Effector CD4-positive, alpha-beta T cell (primary cell): ENCODE measurements around the gene IRF2BP2.
"Not testable (repeated sequence)": the region's sequence is repeated elsewhere in the genome, so short reads cannot be mapped to it uniquely, and the experiment has no call there.

Experiments
- DNase-seq: peaks from one replicate; pipeline ENCODE4 v3.0.0-alpha.2; 2020

Gene IRF2BP2

DNA sequence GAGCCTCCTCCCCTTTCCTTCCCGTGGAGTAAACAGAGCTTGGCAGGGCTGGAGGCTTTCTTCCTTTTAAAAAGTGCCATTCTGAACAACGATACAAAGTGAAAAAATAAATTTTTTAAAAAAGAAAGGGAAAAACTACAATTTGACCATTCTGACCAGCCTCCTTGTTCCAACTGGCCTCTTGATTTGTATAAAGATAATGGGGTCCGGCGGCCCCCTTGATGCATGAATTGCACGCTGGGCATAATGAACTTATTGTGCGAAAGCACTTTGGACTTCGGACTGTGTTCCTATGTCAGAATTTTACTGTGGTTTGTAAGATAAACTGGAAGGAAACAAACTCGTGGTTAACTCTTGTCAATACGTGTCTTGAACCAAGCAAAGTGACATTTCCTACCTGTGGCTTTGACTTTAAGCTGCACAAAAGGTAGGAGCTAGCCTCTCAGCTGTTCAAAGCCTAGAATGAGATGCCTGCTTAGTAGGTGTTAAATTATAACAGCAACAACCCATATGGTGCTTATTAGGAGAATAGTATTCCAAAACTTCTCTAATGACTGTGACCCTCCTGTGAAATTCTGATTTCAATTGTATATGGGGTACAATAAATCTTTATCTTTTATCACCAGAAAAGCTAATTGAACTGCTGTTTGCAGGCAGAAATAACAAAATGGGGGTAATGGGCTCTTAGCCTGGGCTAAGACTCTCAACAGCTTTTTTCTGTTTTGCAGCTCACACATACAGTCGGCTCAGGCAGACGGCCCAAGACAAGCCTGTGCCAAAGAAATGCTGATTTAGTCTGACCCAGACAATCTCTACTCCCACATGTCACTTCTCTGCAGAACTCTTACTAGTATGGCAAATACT lies 9.3 kb downstream of the IRF2BP2 start:
- no peak for DNase-seq

DNA sequence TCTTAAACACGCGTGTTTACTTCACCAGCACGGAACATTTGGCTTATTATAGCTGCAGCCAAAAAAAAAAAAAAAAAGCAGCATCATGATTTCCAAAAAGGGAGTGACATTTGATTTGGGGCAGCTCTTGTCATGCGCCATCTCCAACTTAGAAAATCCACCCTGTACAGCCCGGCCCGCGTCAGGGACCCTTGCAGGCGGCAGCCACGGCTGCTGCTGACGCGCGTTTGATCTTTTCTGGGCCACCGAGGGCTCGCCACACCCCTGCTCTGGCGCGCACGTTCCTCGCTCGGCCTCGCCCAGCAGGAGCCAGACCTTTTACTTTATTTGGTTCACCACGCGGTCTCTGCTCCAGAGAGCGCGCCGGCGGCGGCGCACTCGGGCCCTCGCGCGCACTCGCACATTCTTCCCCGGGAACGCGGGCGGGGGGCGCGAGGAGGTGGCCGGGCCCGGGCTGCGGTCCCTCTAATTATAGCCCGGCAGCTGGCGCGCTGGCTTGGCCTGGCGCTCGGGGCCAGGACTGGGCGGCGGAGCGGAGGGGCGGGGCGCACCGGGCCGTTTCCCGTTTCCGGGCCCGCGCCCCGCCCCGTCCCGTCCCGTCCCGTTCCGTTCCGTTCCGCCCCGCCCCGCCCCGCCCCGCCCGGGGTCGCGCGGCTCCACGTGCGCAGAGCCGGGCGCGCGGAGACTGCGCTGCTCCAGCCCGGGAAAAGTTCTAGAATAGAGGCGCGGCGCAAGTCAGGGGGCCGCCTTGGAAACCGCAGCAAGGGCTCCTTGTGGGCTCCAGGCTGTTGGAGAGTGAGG lies 10.2 kb downstream of the IRF2BP2 start:
- peak; percentile 74 for DNase-seq

DNA sequence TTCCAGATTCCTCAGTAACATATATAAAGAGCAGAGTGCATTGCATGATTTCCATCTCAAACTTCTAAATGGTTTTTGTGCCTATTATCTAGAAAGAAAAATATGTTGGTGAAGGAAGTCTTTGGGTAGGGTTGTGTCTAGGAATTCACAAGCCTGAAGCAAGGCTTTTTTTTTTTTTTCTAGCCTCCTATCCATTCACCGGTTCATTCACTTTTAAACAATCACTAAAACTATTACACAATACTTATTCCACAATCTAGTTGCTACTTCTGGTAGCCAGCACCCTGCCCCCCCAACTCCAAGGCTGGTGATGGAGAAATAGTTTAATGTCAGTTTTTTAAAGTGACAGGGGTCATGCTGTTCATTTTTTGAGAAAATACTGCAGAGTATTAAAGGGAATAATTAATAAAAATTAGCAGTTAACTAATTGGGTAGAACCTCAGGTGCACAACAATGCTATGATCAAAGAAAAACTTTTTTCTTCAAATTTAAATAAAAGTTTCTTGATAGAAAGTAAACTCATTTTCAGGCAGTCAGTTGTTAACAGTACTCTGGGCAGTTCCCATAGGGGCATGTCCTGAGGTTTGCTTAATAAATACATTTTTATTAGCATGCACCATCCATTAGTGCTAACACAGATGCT lies 10.9 kb downstream of the IRF2BP2 start:
- no peak for DNase-seq

DNA sequence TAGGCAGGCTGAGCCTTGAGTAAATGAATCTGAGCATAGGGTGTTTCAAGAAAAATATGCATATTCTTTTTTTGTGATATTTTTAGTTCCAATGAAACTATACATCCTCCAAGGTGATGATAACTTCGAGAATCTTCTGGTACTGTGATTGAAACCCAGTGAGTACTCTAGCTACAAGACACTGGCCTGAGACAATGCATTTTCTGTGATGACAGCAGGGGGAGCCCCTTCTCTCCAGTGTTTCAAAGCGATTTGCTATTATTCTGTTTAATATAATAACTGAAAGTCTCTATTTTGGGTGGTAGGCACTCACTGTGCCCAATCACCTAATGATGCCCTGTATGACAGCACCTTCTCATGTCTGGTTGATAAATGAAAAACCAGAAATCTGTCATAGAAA lies 12.1 kb downstream of the IRF2BP2 start:
- DNase-seq = peak; percentile 49

DNA sequence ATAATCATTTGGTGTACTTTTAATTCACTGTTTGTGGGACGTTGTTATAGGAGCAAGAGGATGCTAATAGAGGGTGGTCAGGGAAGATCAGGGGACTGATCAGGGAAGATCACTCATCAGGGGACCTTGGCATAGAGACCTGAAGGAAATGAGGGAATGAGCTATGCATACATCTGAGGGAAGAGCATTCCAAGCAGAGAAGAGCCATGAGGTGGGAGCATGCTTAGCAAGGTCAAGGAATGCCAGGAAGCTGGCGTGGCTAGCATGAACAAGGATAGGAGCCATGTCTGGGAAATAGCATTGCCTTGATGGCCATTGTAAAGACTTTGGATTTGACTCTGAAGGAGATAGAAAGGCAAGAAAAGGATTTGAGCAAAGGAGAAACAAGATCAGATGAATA lies 14.1 kb downstream of the IRF2BP2 start:
- DNase-seq = no peak

DNA sequence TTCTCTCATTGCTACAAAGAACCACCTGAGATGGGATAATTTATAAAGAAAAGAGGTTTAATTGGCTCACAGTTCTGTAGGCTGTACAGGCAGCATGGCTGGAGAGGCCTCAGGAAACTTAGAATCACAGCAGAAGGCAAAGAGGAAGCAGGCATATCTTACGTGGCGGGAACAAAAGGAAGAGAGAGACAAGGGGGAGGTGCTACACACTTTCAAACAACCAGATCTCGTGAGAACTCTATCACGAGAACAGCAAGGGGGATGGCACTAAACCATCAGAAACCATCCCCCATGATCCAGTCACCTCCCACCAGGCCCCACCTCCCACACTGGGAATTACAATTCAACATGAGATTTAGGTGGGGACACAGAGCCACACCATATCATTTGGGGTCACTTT lies 15.4 kb downstream of the IRF2BP2 start:
- not testable (repeated sequence) for DNase-seq

DNA sequence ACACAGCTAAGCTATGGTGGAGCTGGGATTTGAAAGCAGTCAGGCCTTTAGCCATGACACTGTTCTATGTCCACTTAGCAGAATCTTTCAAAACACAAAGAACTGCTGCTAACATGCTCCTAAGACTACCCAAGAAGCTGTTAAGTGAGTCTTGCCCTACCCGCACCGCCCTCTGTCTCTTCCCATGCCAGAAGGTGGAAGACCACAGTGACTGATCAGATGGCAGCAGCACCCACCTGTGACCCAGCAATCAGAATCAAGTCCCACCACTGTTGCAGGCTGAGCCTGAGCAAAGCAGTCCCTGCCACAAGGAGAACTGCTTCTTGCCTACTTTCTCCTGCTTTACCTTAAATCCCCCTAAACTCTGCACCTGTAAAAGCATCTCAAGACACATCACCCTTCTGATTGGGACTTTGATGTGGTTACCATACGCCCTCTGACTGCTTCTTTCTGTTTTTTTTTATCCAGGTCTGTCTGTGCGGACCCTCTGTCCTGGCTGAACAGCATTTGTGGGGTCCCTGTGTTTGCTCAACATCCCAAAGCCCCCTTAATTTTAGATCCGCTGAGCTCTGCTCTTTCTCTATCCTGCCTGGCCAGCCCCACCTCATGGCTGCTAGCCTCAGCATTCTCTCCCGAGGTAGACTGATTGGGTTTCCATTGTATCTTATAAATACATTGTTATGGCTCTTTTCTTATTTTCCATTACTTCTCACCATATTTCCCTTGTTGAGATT lies 16.0 kb downstream of the IRF2BP2 start:
- no peak for DNase-seq

DNA sequence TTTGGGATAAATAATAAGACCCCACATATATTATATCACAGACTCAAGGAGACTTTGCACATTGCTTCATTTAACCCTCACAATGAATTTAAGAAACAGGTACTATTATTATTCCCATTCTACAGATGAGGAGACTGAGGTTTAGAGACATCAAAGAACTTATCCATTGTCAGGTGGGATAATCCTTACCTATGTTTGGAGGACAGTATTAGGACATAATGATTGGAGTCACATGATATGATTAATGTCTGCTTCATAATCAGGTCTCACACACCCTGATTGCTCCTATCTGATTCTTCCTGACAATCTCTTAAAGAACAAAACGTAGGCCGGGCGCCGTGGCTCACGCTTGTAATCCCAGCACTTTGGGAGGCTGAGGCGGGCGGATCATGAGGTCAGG lies 16.9 kb downstream of the IRF2BP2 start:
- DNase-seq = no peak

DNA sequence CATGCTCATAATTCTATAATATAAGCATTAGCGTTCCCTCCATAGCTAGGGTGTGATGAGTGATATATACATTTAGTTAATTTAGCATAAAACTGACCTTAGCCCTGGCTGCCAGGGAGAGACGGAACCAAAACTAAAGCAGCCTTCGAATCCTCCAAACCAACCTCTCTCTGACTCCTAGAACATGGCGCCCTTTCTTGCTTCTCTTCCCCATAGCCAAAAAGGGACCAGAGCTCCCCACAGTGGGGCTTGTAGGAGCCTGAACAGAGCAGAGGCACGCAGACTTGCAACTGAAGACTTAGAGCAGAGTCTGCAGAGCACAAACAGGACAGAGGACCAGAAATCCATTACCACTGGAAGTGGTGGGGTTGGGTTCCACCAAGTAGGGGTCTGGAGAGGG lies 17.7 kb downstream of the IRF2BP2 start:
- DNase-seq = no peak

DNA sequence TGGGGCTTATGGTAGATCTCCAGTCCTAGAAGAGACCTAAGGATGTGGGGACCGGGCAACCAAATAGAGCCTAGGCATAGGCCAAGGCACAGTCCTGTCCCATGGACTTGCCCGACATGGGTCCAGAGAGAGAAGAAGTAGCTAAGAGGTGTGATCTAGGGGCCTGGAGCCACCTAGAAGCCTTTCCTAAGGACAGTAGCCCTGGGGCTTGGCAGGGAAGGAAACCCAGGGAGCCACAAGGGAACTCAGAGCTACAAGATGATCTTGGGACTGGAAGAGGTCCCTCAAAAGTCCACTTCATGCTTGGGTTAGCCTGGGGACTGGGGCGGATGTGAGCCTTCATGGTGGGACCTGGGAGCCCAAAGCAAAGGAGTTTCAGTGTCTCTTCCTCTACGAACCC lies 18.8 kb downstream of the IRF2BP2 start:
- no peak for DNase-seq

DNA sequence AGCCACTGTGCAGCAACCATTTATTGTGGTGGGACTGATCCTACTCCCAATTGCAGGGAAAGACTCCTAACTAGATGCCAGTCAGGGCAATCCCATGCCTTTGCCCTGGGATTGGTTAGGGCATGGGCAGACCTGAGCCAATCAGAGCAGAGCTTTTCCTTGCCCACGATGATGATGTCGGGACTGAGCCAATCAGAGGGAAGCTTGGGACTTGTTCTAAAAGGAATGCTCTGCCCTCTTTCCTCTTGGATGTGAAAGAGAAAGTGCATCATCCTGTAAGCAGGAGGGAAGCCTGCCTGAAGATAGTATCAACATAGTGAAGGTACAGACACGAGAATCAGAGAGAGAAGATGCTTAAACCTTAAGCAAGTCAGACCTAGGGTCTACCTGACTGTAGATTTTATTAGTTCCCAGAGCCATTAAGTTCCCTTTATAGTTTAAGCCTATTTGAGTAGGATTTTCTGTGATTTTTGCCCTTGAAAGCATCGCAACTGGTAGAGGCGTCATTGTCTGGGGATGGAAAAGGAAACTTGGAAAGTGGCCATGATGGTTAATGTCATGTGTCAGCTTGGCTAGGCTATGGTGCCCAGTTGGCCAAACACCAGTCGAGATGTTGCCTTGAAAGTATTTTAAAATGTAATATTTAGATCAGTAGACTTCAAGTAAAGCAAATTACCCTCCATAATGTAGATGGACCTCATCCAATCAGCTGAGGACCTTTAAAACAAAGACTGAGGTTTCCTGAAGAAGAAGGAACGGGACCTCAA lies 19.9 kb downstream of the IRF2BP2 start:
- no peak for DNase-seq

DNA sequence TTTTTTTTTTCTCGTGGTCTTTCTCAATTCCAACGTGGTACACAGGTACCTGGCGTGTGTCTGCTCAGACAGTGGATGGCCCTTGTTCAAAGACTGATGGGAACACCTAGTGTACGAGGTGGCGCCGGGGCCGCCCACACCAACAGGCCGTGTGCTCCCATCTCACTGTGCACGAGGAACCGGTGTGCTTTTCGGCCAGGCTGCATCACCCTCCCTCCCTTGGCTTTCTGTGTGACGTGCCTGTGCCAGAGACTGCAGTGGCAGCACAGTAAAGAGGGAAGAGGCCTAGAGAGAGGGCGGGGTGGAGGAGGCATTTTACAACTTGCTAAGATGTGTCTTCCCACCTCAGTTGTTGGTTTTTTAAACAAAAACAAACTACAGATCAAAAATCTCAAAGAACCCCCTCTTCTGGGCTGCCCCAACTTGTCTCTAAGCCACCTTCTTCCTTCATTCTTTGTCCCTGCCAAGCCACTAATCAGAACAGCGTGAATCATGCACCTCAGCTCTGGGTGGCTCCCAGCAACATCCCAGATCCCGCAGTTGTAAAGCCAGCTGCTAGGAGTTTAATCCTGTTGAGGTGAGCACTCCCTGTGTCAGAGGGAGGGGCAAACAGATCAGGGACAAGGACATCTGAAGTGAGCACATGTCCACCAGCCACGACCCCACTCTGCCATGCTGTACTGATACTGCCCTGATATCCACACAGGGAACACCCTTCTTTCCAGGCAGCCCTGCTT lies 20.7 kb downstream of the IRF2BP2 start:
- DNase-seq = no peak

DNA sequence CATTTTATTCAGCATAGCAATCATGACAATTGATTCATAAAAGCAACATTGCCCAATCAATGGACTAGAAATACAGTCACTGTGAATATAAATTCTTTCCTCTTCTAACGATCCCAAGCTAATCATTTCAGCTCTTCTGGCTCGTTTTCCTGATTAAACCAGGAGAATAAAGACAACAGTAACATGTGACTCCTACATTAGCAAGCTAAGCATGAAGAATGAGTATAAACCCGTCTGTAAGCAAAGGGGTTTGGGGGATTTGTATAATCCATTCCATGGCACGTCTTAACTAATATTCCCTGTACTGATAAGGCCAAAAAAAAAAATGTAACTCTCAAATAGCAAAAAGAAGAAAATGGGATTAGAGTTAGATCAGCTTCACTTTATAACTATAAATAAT lies 21.6 kb downstream of the IRF2BP2 start:
- DNase-seq = no peak

DNA sequence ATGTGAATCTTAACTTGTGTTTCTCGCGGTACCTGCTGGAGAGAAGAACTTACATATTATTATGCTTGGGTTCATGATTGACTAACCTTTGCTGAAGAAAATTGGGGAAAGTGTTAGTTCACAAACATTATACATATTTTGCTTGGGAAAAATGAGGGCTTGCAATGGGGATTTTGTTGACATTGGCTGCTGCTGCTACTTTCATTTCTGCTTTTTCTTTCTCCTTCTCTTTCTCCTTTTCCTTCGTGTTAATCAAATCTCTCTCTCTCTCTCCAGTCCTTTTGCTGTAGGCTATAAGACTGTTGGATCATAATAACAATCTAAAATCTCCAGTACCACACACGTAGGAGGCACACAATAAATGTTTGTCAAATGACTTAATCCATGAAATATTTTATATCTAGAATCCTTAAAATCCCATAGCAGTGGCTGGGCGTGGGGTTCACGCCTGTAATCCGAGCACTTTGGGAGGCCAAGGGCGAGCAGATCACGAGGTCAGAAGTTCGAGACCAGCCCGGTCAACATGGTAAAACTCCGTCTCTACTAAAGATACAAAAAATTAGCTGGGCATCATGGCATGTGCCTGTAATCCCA lies 23.0 kb downstream of the IRF2BP2 start:
- no peak for DNase-seq

DNA sequence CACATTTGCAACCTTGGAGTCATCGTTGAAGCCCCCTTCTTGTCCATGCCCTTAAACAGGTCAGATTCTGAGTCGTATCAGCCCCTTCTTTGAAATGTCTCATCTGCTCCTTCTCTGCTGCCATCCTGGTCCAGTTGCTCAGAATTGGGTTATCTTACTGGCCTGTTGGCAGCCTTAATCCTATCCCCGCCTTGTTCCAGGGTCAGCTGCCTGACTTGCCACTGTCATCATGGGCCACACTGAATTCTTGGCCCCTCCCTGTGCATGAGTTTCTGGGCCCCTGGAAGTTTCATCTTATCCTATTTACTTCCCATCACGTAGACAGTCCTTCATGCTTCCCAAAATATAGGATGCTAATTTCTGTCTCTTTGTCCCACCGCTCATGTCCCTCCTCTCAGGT lies 23.7 kb downstream of the IRF2BP2 start:
- DNase-seq = no peak

DNA sequence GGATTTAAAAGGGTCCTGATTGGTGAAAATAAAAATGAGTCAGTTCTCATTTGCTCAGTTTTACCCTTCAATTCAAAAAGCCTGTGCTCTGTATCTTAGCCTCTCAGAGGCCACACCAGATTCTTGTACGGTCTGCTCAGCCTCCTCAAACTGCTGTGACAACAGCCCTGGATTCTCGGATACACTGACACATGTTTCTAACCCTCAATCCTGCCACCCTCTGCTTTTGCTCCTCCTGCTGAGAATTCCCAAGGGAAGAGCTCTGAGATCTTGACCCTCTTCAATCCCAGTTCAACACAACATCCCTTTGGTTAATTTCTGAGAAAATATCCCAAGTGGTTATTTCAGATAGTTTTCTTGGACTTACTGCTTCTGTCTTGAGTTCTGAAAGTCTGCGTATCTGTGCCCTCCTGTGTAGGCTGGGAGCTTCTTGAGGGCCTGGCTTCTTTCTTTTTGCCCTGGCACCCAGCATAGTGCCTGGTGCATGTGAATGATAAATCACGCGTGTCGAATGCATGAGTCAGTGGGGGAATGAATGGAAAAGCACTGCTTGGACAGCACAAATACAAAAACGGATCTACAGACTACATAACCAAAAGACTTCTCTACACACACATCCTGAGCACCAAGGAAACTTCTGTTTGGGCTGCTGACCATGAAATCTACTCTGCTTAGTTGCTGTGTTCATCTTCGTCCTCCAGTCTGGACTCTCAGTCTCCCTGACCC lies 24.5 kb downstream of the IRF2BP2 start:
- no peak for DNase-seq

DNA sequence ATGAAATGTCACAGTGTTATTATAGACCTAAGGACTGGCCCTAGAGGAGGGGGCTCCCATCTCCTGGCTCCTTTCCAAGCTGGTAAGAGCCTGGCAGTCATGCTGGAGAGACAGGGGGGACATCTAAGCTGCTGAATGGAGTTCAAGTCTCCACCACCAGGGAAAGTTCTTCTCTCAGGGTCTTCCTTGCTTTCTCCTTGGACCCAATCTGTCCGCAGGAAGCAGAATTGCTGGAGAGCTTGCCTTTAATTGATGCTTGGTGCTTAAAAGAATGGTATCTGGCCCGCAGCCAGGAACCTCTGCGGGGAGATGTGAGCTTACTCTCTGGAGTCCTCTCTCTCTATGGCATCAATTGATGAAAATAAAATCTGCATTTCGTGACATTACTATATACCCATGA lies 25.1 kb downstream of the IRF2BP2 start:
- no peak for DNase-seq

DNA sequence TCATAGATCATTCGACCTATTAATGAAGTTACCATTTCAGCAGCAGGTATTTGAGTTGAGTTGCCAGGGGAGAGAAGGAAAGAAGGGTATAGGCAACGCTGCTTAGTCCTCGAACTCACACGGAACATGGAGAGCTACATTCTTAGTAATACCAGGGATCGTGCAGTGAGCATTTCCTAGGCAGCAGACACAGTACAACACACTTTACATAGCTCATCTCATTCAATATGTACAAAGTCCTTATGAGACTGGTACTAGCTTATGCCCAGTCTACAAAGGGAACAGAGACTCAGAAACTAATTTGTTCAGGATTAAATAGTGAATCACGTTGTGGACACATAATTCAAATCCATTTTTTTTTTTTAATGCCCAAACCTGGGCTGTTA lies 25.6 kb downstream of the IRF2BP2 start:
- DNase-seq = no peak

DNA sequence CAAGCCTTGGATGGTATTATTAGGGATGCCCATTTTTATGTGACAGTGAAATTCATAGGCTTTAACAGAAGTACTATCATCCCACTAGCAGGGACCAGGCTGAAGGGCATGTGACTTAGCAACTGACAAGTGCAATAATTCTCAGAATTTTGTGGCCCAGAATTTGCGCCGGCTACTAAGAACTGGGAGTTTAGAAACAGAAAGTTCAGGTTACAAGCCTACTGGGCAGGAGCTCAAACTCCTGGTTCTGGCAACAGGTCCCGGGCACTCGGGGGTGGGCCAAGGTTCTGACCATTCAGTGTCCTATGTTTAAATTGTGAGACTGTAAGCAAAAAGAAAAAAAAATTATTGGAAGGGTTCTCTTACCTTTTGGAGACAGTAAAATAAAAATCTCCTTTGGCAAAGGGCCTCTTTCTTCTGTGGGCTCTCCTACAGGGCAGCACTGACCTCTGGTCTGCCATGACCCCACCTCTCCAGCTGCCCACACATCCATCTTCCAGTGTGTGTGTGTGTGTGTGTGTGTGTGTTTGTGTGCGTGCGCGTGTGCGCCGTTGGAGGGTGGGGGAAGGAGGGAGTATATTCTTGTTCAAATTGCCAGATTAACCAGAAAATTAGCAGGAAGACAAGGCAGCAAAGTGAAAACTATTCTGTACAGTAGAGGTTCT lies 26.1 kb downstream of the IRF2BP2 start:
- no peak for DNase-seq
